KMS-11 (cell line): ENCODE measurements around the gene MON2.

Source experiments
- H2AFZ ChIP-seq: fragments of 200-600 bp; sonication (generic); 2 replicates; pipeline ENCODE4 v1.6.1; 2016; ENCODE audit warnings: antibody characterized with exemption, mixed run types, low read depth
- H3K27ac ChIP-seq: fragments of 200-600 bp; sonication (generic); 2 replicates; pipeline ENCODE4 v1.6.1; 2016; ENCODE audit warnings: mild to moderate bottlenecking, mixed run types
- H3K27me3 ChIP-seq: fragments of 200-600 bp; sonication (generic); 2 replicates; pipeline ENCODE4 v1.6.1; 2017; ENCODE audit warnings: mild to moderate bottlenecking, low read depth, mixed run types, moderate library complexity; ENCODE audit not compliant: insufficient read depth
- H3K36me3 ChIP-seq: fragments of 200-600 bp; sonication (generic); 2 replicates; pipeline ENCODE4 v1.6.1; 2017; ENCODE audit warnings: mild to moderate bottlenecking, mixed run types; ENCODE audit not compliant: insufficient read depth
- H3K4me1 ChIP-seq: fragments of 200-600 bp; sonication (generic); 2 replicates; pipeline ENCODE4 v1.6.1; 2016; ENCODE audit warnings: mild to moderate bottlenecking, low read depth, mixed run types; ENCODE audit not compliant: poor library complexity, severe bottlenecking
- H3K4me2 ChIP-seq: fragments of 200-600 bp; sonication (generic); 2 replicates; pipeline ENCODE4 v1.7.0; 2016; ENCODE audit warnings: mild to moderate bottlenecking, mixed run types
- H3K4me3 ChIP-seq: fragments of 200-600 bp; sonication (generic); IDR thresholded peaks from 2 replicates; pipeline ENCODE4 v1.6.1; 2017; ENCODE audit warnings: low read depth, low read length, mixed read lengths; ENCODE audit not compliant: insufficient read depth
- H3K79me2 ChIP-seq: fragments of 200-600 bp; sonication (generic); 2 replicates; pipeline ENCODE4 v1.6.1; 2016; ENCODE audit warnings: low read depth, mixed run types; ENCODE audit not compliant: insufficient read depth
- H3K9ac ChIP-seq: fragments of 200-600 bp; sonication (generic); 2 replicates; pipeline ENCODE4 v1.6.1; 2016; ENCODE audit warnings: mild to moderate bottlenecking, mixed run types
- H4K20me1 ChIP-seq: fragments of 200-600 bp; sonication (generic); 2 replicates; pipeline ENCODE4 v1.6.1; 2016; ENCODE audit warnings: mild to moderate bottlenecking, mixed run types; ENCODE audit not compliant: insufficient read depth
- TF ChIP-seq, protein P1 (sequence below): fragments of 200-600 bp; sonication (generic); conservative IDR thresholded peaks from 2 replicates; pipeline ENCODE4 v1.6.1; 2017; ENCODE audit warnings: low read depth, mild to moderate bottlenecking, antibody characterized with exemption, low read length, moderate library complexity, mixed read lengths

The MON2 gene

DNA sequence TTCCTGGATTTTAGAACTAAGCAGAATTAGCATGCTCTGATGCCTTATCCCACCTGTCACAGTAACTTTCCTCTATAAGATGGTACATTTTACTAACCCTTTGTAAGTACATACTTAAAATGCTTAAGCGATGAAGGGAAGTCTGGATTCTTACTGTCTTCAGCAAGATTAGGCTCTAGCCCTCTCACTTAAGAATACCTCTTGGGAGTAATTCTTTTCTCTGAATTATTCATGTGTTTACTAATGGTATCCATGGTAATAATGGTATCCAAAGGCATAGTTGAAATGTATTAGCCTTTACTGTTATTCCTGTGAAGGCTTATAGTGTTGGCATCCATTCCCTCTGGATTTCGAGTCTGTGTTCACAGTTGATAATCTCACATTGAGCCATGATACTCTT, 176.9 kb downstream of the MON2 start:
- Histone ChIP-seq H2AFZ (no peak overlapping the region), H3K27me3 (no peaks in the 10 kb centered on the region), H3K4me2 (no peak overlapping the region), H3K79me2 (no peaks in the 10 kb centered on the region), H3K36me3 (no peaks in the 10 kb centered on the region), H3K4me3 (no peak overlapping the region), H3K27ac (no peak overlapping the region), H4K20me1 (no peaks in the 10 kb centered on the region), H3K9ac (no peak overlapping the region), H3K4me1 (peaks cover 7% of the 10 kb centered on the region)
- TF ChIP-seq, protein P1, sequence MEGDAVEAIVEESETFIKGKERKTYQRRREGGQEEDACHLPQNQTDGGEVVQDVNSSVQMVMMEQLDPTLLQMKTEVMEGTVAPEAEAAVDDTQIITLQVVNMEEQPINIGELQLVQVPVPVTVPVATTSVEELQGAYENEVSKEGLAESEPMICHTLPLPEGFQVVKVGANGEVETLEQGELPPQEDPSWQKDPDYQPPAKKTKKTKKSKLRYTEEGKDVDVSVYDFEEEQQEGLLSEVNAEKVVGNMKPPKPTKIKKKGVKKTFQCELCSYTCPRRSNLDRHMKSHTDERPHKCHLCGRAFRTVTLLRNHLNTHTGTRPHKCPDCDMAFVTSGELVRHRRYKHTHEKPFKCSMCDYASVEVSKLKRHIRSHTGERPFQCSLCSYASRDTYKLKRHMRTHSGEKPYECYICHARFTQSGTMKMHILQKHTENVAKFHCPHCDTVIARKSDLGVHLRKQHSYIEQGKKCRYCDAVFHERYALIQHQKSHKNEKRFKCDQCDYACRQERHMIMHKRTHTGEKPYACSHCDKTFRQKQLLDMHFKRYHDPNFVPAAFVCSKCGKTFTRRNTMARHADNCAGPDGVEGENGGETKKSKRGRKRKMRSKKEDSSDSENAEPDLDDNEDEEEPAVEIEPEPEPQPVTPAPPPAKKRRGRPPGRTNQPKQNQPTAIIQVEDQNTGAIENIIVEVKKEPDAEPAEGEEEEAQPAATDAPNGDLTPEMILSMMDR, result no peak

DNA sequence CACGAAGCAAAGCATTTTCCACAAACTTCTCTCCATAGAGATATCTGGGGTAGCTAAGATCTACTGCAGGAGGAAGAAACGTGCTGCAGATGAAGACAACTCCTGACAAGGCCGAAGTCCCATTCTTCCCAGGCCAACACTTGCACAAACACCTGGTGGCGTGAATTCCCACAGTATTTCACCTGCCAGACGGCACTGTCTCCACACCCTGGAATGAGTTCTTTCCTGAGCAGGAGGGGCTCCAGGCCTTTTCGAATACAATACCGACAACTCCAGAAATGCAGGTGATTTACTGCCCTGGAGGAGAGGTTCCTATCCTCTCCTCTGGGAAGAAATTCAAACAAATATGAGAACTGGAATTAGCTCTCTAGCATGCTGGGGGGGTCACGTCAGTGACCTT, 179.9 kb downstream of the MON2 start:
- Histone ChIP-seq H3K4me2 (no peak overlapping the region), H3K9ac (no peak overlapping the region), H3K79me2 (no peaks in the 10 kb centered on the region), H3K4me1 (no peaks in the 10 kb centered on the region), H4K20me1 (no peaks in the 10 kb centered on the region), H3K4me3 (no peak overlapping the region), H3K27me3 (no peaks in the 10 kb centered on the region), H3K27ac (no peak overlapping the region), H3K36me3 (no peaks in the 10 kb centered on the region), H2AFZ (no peak overlapping the region)
- TF ChIP-seq, protein P1, result no peak

DNA sequence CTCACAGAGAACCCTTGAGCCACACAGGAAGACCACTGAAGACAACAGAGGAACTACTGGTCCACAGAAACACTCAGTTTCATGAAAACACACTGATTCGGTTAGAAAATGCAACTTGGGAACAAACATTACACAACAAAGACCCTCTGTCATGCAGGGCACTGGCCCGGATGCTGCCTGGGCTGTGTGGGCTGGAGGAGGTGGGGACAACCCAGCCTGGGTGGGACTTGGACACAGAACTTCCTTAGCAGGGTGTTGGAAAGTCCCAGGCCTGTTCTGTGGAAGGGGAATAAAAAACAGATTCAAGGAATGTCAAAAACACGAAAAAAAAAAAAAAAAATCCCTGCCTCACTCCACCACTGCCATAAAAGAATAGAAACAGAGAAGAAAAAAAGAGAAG, 181.0 kb downstream of the MON2 start:
- Histone ChIP-seq H3K4me3 (no peak overlapping the region), H3K27ac (no peak overlapping the region), H3K4me2 (no peak overlapping the region), H3K36me3 (no peaks in the 10 kb centered on the region), H4K20me1 (no peaks in the 10 kb centered on the region), H3K79me2 (no peaks in the 10 kb centered on the region), H2AFZ (no peak overlapping the region), H3K9ac (no peak overlapping the region), H3K27me3 (no peaks in the 10 kb centered on the region), H3K4me1 (no peaks in the 10 kb centered on the region)
- TF ChIP-seq, protein P1, result no peak

DNA sequence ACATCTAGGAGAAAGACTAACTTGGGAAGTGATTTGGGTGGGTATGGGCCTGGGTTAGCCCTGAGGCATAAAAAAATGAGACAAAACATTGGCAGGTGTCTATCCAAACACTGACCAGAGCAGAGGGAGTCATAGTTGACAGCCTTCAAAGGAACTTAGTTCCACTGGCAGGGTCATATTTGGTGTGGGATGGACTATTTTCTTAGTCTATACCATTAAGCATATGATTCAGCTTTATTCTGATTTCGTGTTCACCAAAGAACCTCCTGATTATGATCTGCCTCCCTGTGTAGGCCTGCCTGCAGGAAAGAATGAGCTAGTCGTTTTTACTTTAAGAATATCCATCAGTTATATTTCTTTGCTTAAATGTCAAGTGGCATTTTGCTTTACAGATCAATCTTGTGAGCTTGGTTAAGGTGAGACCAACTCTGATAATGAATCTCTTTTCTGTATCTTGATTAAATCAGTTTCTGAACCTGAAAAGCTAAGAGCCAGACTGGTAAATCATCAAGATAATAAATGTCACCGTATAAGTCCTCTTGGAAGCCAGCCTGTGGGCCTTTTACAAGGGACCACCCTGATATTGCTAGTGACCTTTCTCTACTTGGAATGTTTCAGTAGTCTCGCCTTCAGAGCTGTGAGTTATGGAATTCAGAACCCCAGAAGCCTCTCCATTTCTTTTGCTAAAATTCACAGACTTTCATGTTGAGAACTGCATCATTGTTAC, 182.9 kb downstream of the MON2 start:
- Histone ChIP-seq H3K36me3 (no peaks in the 10 kb centered on the region), H3K4me2 (no peak overlapping the region), H4K20me1 (no peaks in the 10 kb centered on the region), H3K9ac (no peak overlapping the region), H3K27ac (no peak overlapping the region), H3K4me1 (no peaks in the 10 kb centered on the region), H3K27me3 (no peaks in the 10 kb centered on the region), H2AFZ (no peak overlapping the region), H3K4me3 (no peak overlapping the region), H3K79me2 (no peaks in the 10 kb centered on the region)
- TF ChIP-seq, protein P1, result no peak
